MM.1S (cell line): ENCODE measurements around the gene CACNB4.

Experiments
- DNase-seq: peaks from one replicate; pipeline ENCODE4 v3.0.0-alpha.2; 2015
- H2AFZ ChIP-seq: fragments of 300-600 bp; sonication (generic); 2 replicates; pipeline ENCODE4 v1.6.0; 2016; ENCODE audit warnings: antibody characterized with exemption, low read length
- H3F3A ChIP-seq: fragments of 300-600 bp; sonication (generic); 2 replicates; pipeline ENCODE4 v1.6.1; 2016; ENCODE audit warnings: mild to moderate bottlenecking, antibody characterized with exemption, low read length, moderate library complexity, mixed read lengths; ENCODE audit not compliant: insufficient read depth
- H3K27ac ChIP-seq: fragments of 300-600 bp; sonication (generic); 2 replicates; pipeline ENCODE4 v1.5.1; 2016; ENCODE audit warnings: mild to moderate bottlenecking, low read length
- H3K27me3 ChIP-seq: fragments of 300-600 bp; sonication (generic); replicated peaks from 2 replicates; pipeline ENCODE4 v1.6.0; 2016; ENCODE audit warnings: low read length; ENCODE audit not compliant: insufficient read depth
- H3K36me3 ChIP-seq: fragments of 300-600 bp; sonication (generic); replicated peaks from 2 replicates; pipeline ENCODE4 v1.6.1; 2016; ENCODE audit warnings: mild to moderate bottlenecking, low read length, mixed read lengths; ENCODE audit not compliant: insufficient read depth
- H3K4me1 ChIP-seq: fragments of 300-600 bp; sonication (generic); 2 replicates; pipeline ENCODE4 v1.6.1; 2016; ENCODE audit warnings: low read length, mixed read lengths
- H3K4me2 ChIP-seq: fragments of 300-600 bp; sonication (generic); 2 replicates; pipeline ENCODE4 v1.6.0; 2016; ENCODE audit warnings: low read depth, low read length
- H3K4me3 ChIP-seq: fragments of 300-600 bp; sonication (generic); 2 replicates; pipeline ENCODE4 v1.5.1; 2016; ENCODE audit warnings: low read length, mixed read lengths
- H3K79me2 ChIP-seq: fragments of 300-600 bp; sonication (generic); 2 replicates; pipeline ENCODE4 v1.6.1; 2016; ENCODE audit warnings: mixed run types, low read length, mixed read lengths
- H3K9ac ChIP-seq: fragments of 300-600 bp; sonication (generic); 2 replicates; pipeline ENCODE4 v1.6.1; 2016; ENCODE audit warnings: low read length, mixed read lengths
- H3K9me2 ChIP-seq: fragments of 300-600 bp; sonication (generic); replicated peaks from 2 replicates; pipeline ENCODE4 v1.6.1; 2016; ENCODE audit warnings: mild to moderate bottlenecking, low read length, mixed read lengths; ENCODE audit not compliant: insufficient read depth
- H3K9me3 ChIP-seq: fragments of 300-600 bp; sonication (generic); replicated peaks from 2 replicates; pipeline ENCODE4 v1.6.1; 2016; ENCODE audit warnings: mild to moderate bottlenecking, low read length, mixed read lengths; ENCODE audit not compliant: insufficient read depth
- H4K20me1 ChIP-seq: fragments of 300-600 bp; sonication (generic); 2 replicates; pipeline ENCODE4 v1.6.1; 2016; ENCODE audit warnings: mild to moderate bottlenecking, low read length, moderate library complexity, mixed read lengths; ENCODE audit not compliant: insufficient read depth
- CTCF ChIP-seq: fragments of 300-600 bp; sonication (generic); IDR thresholded peaks from 2 replicates; pipeline ENCODE4 v1.5.1; 2016; ENCODE audit warnings: antibody characterized with exemption, low read length, mixed read lengths
- EZH2 ChIP-seq: fragments of 300-600 bp; sonication (generic); optimal IDR thresholded peaks from 2 replicates; pipeline ENCODE3; 2017; ENCODE audit warnings: low read depth, mild to moderate bottlenecking, antibody characterized with exemption, low read length, mixed read lengths
- EZH2phosphoT487 ChIP-seq: fragments of 300-600 bp; sonication (generic); IDR thresholded peaks from 2 replicates; pipeline ENCODE4 v1.6.1; 2018; ENCODE audit warnings: antibody characterized with exemption, low read length

Gene CACNB4

GRCh38 chr2:151899156-151899555, 199.7 kb downstream of the CACNB4 start:
- H3K9ac ChIP-seq: no peak overlapping the region
- no peaks in the 10 kb centered on the region for H4K20me1 ChIP-seq
- H3K79me2 ChIP-seq: no peaks in the 10 kb centered on the region
- H3F3A ChIP-seq: no peaks in the 10 kb centered on the region
- H3K36me3 ChIP-seq: no peaks in the 10 kb centered on the region
- H3K4me1 ChIP-seq: no peaks in the 10 kb centered on the region
- no peak overlapping the region for H3K4me3 ChIP-seq
- no peak overlapping the region for H2AFZ ChIP-seq
- H3K27me3 ChIP-seq: no peaks in the 10 kb centered on the region
- H3K4me2 ChIP-seq: no peak overlapping the region
- no peaks in the 10 kb centered on the region for H3K9me2 ChIP-seq
- TF ChIP-seq EZH2 (no peak), CTCF (no peak), EZH2phosphoT487 (no peak)
- H3K27ac ChIP-seq: no peak overlapping the region
- no peak for DNase-seq
- no peaks in the 10 kb centered on the region for H3K9me3 ChIP-seq

GRCh38 chr2:151891566-151892194, 207.2 kb downstream of the CACNB4 start:
- H3K79me2 ChIP-seq: no peaks in the 10 kb centered on the region
- DNase-seq: no peak
- no peak overlapping the region for H2AFZ ChIP-seq
- no peaks in the 10 kb centered on the region for H3K9me3 ChIP-seq
- no peak overlapping the region for H3K4me3 ChIP-seq
- H3K27me3 ChIP-seq: no peaks in the 10 kb centered on the region
- no peaks in the 10 kb centered on the region for H3K36me3 ChIP-seq
- H3K4me1 ChIP-seq: no peaks in the 10 kb centered on the region
- H3K9ac ChIP-seq: no peak overlapping the region
- H3F3A ChIP-seq: no peaks in the 10 kb centered on the region
- H4K20me1 ChIP-seq: no peaks in the 10 kb centered on the region
- no peak overlapping the region for H3K27ac ChIP-seq
- H3K9me2 ChIP-seq: no peaks in the 10 kb centered on the region
- no peak overlapping the region for H3K4me2 ChIP-seq
- TF ChIP-seq EZH2 (no peak), EZH2phosphoT487 (no peak), CTCF (no peak)

GRCh38 chr2:151887164-151887563, 211.7 kb downstream of the CACNB4 start:
- Histone ChIP-seq H3K36me3 (no peaks in the 10 kb centered on the region), H3K27ac (no peak overlapping the region), H4K20me1 (no peaks in the 10 kb centered on the region), H3K4me3 (no peak overlapping the region), H3K27me3 (no peaks in the 10 kb centered on the region), H3F3A (no peaks in the 10 kb centered on the region), H3K9me2 (no peaks in the 10 kb centered on the region), H3K9me3 (no peaks in the 10 kb centered on the region), H3K4me1 (no peaks in the 10 kb centered on the region), H2AFZ (no peak overlapping the region), H3K79me2 (no peaks in the 10 kb centered on the region), H3K4me2 (no peak overlapping the region), H3K9ac (no peak overlapping the region)
- no peak for TF ChIP-seq CTCF
- no peak for TF ChIP-seq EZH2phosphoT487
- no peak for TF ChIP-seq EZH2
- DNase-seq: no peak
